ENCODE data around the gene STAB1. TPM values are rescaled to one million over a fixed set of nuclear protein-coding genes. Genes with fewer than 3 reads are reported as not detected.

STAB1 gene
- polyA plus RNA-seq, 2 of the 4 experiments (the other 2 are of a cell fraction) = not detected

- ChIA-PET CTCF (no interaction called here), POLR2A (no interaction called here)
- WGBS (ENCODE audit: missing lambda C conversion rate) = 82% methylated on average over 2 of the region's 7 CpGs
- DNase-seq (ENCODE audit: low read depth in 1 of 2, low spot score in 1 of 2) = no peak
- FAIRE-seq = no peak
- Histone ChIP-seq H3K27ac (no peak overlapping the region), H3K9me3 (no peaks in the 10 kb centered on the region), H3K4me2 (no peak overlapping the region), H3K4me1 (no peaks in the 10 kb centered on the region), H3K4me3 (no peak overlapping the region)
- ATAC-seq = 0 out of 6 replicates have a peak, but pooled peaks of 1 of the 2 experiments have one; percentile 10
- TF ChIP-seq ELK1 (IDR thresholded peaks at IDR 0.05; ENCODE audit: low read depth, low read length) (no peak), RNF2 (IDR thresholded peaks at IDR 0.05; ENCODE audit: borderline replicate concordance, low read depth) (no peak), JUN (IDR thresholded peaks at IDR 0.05) (no peak), RCOR1 (IDR thresholded peaks at IDR 0.05; ENCODE audit: low read depth, low read length) (no peak), HOXB13 (CRISPR knock-in tag; IDR thresholded peaks at IDR 0.05; ENCODE audit: low read depth) (no peak), ESRRA (IDR thresholded peaks at IDR 0.05; ENCODE audit: borderline replicate concordance, low read length) (no peak), CBX8 (IDR thresholded peaks at IDR 0.05) (no peak), EHF (CRISPR knock-in tag; IDR thresholded peaks at IDR 0.05) (no peak), EP300 (IDR thresholded peaks at IDR 0.05) (no peak), NR3C1 (IDR thresholded peaks at IDR 0.05) (no peak), HOXB5 (CRISPR knock-in tag; IDR thresholded peaks at IDR 0.05) (no peak), KDM1A (IDR thresholded peaks at IDR 0.05; ENCODE audit: low read depth) (no peak), REST (IDR thresholded peaks at IDR 0.05) (no peak), ZNF302 (CRISPR knock-in tag; IDR thresholded peaks at IDR 0.05) (no peak), JUNB (IDR thresholded peaks at IDR 0.05) (no peak), HES2 (IDR thresholded peaks at IDR 0.05) (no peak)
Measured at GRCh38 chr3:52493232-52494017, 1.7 kb upstream of the STAB1 start.

- H3K4me3 ChIP-seq = no peak overlapping the region
- no peaks in the 10 kb centered on the region for H3K9me3 ChIP-seq
- FAIRE-seq (no peak), ATAC-seq (no peak), DNase-seq (ENCODE audit: low read depth in 1 of 2, low spot score in 1 of 2) (no peak)
- no peak for TF ChIP-seq PHF8 (IDR thresholded peaks at IDR 0.05; ENCODE audit: borderline replicate concordance, low read depth)
- TF ChIP-seq CBX2 (IDR thresholded peaks at IDR 0.05; ENCODE audit: borderline replicate concordance, low read depth) = no peak
- no peak for TF ChIP-seq RAD21 (conservative IDR thresholded peaks at IDR 0.05 in 1 of 2, IDR thresholded peaks at IDR 0.05 in 1 of 2)
- no peak for TF ChIP-seq PBX3 (IDR thresholded peaks at IDR 0.05)
- TF ChIP-seq GATA3 (IDR thresholded peaks at IDR 0.05; ENCODE audit: borderline replicate concordance) = no peak
- no peak for TF ChIP-seq REST (IDR thresholded peaks at IDR 0.05)
- TF ChIP-seq ZFP36 (IDR thresholded peaks at IDR 0.05; ENCODE audit: borderline replicate concordance, partially characterized antibody) = no peak
- no peak for TF ChIP-seq RCOR1 (IDR thresholded peaks at IDR 0.05; ENCODE audit: low read depth, low read length)
- no peak overlapping the region for H3K4me2 ChIP-seq
- H3K4me1 ChIP-seq = no peaks in the 10 kb centered on the region
- no peak overlapping the region for H3K27ac ChIP-seq
- CTCF ChIA-PET = no interaction called here
- 100% methylated on average over 2 of the region's 7 CpGs for WGBS (ENCODE audit: missing lambda C conversion rate)
- POLR2A ChIA-PET = no interaction called here
Measured at GRCh38 chr3:52494445-52494844, 693 bp upstream of the STAB1 start.
